GM21367 (cell line): ENCODE data around the gene XIRP1.

Experiments
- ATAC-seq: cut with Tn5 transposase; IDR thresholded peaks from one replicate; pipeline ENCODE4 v1.9.1; 2021; ENCODE audit not compliant: unreplicated experiment

Gene XIRP1

DNA sequence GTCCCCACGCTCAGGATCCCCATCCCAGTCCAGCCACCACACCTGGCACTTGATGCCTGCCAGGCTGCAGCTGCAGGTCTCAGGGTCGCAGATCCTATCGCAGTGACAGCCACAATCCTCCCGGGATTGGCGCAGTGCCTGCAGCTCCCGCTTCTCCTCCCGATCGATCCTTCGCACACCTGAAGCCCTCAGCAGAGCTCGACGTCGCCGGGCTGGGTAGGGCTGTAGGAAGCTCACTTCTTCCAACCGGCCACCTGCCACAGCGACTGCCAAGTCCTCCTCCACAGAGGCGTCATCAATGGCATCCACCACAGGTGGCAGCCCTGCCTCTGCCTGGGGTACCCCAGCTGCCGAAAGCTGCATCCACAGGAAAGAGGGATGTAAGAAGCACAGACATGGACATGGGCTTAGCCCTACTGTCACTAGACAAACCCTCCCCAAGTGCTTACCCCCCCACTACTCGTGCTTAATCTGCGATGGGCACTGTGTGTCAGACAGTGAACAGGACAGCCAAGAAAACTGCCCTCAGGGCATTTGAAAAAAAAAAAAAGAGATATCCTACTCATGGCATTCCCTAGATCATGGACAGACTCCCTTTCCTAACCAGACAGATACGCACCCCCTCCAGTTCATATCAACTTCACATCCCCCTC, 48.2 kb downstream of the XIRP1 start:
- no peak for ATAC-seq

GRCh38 chr3:39143051-39143885, 49.1 kb downstream of the XIRP1 start:
- no peak for ATAC-seq

DNA sequence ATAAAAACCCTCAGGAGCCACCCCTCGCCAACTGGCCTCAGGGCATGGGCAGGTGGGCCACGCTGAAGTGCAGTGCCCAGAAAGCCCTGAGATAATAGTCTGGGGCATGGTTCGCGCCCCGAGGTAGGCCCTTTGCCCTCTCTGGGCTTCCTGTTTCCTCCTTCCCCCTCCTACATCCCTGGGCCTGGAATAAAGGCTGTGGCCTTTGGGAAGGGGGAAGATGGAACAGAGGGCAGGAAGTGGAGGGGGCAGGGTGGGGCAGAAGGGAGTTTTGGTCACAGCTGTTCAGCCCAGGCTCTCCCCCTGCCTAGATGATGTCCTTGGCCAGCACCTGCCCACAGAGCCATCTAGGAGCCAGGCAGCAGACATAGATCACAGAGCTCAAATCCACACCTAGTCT, 50.3 kb downstream of the XIRP1 start:
- no peak for ATAC-seq

GRCh38 chr3:39141171-39141995, 51.0 kb downstream of the XIRP1 start:
- ATAC-seq, result no peak

- no peak for ATAC-seq
These were observed 51.9 kb downstream of the XIRP1 start for GRCh38 chr3:39140341-39140971.

- no peak for ATAC-seq
These were observed 53.0 kb downstream of the XIRP1 start for GRCh38 chr3:39139442-39139841.

DNA sequence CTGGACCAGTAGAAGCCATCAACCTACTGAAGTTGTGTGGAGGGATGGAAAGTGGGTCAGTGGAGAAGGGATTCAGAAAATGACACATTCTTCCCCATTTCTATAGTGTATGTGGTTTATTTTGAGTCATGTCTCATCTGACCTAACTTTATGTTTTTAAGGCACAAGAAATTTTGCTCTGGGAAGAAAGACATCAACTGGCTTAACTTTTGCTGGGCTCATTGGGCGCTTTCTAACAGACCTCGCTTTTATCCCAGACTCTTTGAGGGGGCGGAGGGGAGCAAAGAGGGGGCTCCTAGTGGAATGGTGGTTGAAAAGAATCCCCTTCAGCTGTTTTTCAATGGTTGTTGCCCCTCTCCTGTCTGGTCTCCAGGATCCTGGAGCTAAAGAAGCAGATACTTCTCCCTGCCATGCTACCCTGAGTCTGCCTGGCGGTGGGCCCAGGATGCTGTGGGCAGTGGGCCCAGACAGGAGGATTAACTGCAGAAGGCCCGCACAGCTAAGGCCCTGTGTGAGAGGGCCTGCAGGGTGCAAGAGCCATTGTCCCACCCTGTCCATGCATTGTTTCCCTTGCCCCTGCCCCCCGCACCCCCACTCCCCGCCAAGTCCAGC, 53.5 kb downstream of the XIRP1 start:
- no peak for ATAC-seq

DNA sequence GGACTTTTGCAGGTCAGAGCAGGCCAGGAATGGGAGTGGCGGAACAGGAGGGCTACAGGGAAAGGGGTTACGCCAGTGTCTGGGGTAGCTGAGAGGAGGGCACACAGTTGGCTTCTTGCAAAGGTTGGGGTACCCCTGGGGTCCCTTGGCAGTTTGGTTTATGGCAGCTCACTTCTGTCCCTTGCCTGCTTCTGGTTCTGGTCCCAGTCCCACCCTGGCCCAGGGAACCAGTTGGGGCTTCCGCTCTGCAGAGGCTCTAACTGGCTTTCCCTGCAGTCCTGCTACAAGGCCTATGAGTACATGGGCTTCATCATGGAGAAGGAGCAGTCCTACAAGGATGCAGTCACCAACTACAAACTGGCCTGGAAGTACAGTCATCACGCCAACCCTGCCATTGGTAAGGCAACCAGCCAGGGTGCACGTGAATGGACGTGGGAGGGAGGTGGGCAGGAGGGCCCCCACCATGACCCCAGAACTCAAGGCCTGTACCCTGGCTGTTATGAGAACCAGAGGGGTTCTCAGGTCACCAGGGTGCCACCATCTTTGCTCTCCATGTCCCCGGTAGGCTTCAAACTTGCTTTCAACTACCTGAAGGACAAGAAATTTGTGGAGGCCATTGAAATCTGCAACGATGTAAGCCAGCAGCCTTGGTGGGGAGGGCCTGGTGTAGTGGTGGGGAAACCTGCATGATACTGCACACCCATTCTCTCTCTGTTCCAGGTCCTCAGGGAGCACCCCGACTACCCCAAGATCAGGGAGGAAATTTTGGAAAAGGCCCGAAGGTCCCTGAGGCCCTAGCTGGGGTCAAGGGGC, 54.2 kb downstream of the XIRP1 start:
- ATAC-seq, result no peak

- no peak for ATAC-seq
These were observed 54.9 kb downstream of the XIRP1 start for GRCh38 chr3:39137435-39137936.

GRCh38 chr3:39136533-39137434, 55.6 kb downstream of the XIRP1 start:
- no peak for ATAC-seq

GRCh38 chr3:39135170-39135805, 57.1 kb downstream of the XIRP1 start:
- ATAC-seq, result no peak

DNA sequence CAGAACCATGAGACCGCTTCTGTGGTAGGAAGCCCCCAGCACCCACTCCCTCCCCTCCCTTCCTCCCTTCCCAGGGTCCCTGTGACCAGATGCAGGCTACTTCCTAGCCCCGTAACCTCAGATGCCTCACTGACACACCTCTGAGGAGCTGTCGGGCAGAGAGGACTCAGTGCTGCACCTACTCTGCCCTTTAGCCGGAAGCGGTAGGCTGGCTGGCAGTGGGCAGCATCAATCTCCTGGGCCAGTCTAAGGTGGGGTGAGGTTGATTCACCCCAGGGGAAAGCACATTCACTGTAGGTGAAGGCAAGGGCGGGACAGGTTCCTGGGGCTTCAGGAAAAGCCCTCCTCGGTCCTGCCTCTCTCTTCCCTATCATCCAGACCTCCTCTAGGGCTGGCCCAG, 58.1 kb downstream of the XIRP1 start:
- ATAC-seq, result no peak

GRCh38 chr3:39133822-39134221, 58.6 kb downstream of the XIRP1 start:
- ATAC-seq, result no peak
